Measurements from ENCODE around the gene ANGPTL2.

The ANGPTL2 gene

GRCh38 chr9:127107929-127108876 is 14.2 kb downstream of the ANGPTL2 start:
- no peaks in the 10 kb centered on the region for H3K27me3 ChIP-seq (ENCODE audit: insufficient read depth, low read length)
- H2AFZ ChIP-seq (ENCODE audit: low read length), result no peak overlapping the region
- H3F3A ChIP-seq (ENCODE audit: insufficient read depth, low read length), result no peaks in the 10 kb centered on the region
- H3K9me2 ChIP-seq (ENCODE audit: low read depth, low read length), result no peaks in the 10 kb centered on the region
- no peak overlapping the region for H3K4me3 ChIP-seq (ENCODE audit: low read depth, low read length, poor library complexity, severe bottlenecking)
- H3K9me3 ChIP-seq (ENCODE audit: low read length), result no peaks in the 10 kb centered on the region
- H3K9ac ChIP-seq (ENCODE audit: low read length), result no peak overlapping the region
- no peaks in the 10 kb centered on the region for H3K36me3 ChIP-seq (ENCODE audit: insufficient read depth, low read length)
- no peaks in the 10 kb centered on the region for H3K4me1 ChIP-seq (ENCODE audit: insufficient read depth, low read length, severe bottlenecking)
- H3K79me2 ChIP-seq (ENCODE audit: insufficient read depth, low read length), result no peaks in the 10 kb centered on the region
- no peak overlapping the region for H3K27ac ChIP-seq (ENCODE audit: low read depth, low read length, poor library complexity, severe bottlenecking)
- no peak overlapping the region for H3K4me2 ChIP-seq (ENCODE audit: low read length)
- TF ChIP-seq CTCF (IDR thresholded peaks at IDR 0.05; ENCODE audit: low read length) (no peak), EZH2 (IDR thresholded peaks at IDR 0.05; ENCODE audit: borderline replicate concordance, low read length) (no peak)
- H4K20me1 ChIP-seq (ENCODE audit: insufficient read depth, low read length), result no peaks in the 10 kb centered on the region

GRCh38 chr9:127107171-127107928 is 15.1 kb downstream of the ANGPTL2 start:
- Histone ChIP-seq H3K9me3 (ENCODE audit: low read length) (no peaks in the 10 kb centered on the region), H3K4me3 (ENCODE audit: low read depth, low read length, poor library complexity, severe bottlenecking) (no peak overlapping the region), H3K4me2 (ENCODE audit: low read length) (no peak overlapping the region), H2AFZ (ENCODE audit: low read length) (no peak overlapping the region), H3K27ac (ENCODE audit: low read depth, low read length, poor library complexity, severe bottlenecking) (no peak overlapping the region), H3F3A (ENCODE audit: insufficient read depth, low read length) (no peaks in the 10 kb centered on the region), H3K36me3 (ENCODE audit: insufficient read depth, low read length) (no peaks in the 10 kb centered on the region), H3K27me3 (ENCODE audit: insufficient read depth, low read length) (no peaks in the 10 kb centered on the region), H3K79me2 (ENCODE audit: insufficient read depth, low read length) (no peaks in the 10 kb centered on the region), H3K9me2 (ENCODE audit: low read depth, low read length) (no peaks in the 10 kb centered on the region), H4K20me1 (ENCODE audit: insufficient read depth, low read length) (no peaks in the 10 kb centered on the region), H3K9ac (ENCODE audit: low read length) (no peak overlapping the region), H3K4me1 (ENCODE audit: insufficient read depth, low read length, severe bottlenecking) (no peaks in the 10 kb centered on the region)
- no peak for TF ChIP-seq EZH2 (IDR thresholded peaks at IDR 0.05; ENCODE audit: borderline replicate concordance, low read length)
- TF ChIP-seq CTCF (IDR thresholded peaks at IDR 0.05; ENCODE audit: low read length), result no peak

- Histone ChIP-seq H3K27ac (ENCODE audit: low read depth, low read length, poor library complexity, severe bottlenecking) (no peak overlapping the region), H3F3A (ENCODE audit: insufficient read depth, low read length) (no peaks in the 10 kb centered on the region), H3K9me2 (ENCODE audit: low read depth, low read length) (no peaks in the 10 kb centered on the region), H4K20me1 (ENCODE audit: insufficient read depth, low read length) (no peaks in the 10 kb centered on the region), H3K79me2 (ENCODE audit: insufficient read depth, low read length) (no peaks in the 10 kb centered on the region), H3K27me3 (ENCODE audit: insufficient read depth, low read length) (no peaks in the 10 kb centered on the region), H3K4me1 (ENCODE audit: insufficient read depth, low read length, severe bottlenecking) (no peaks in the 10 kb centered on the region), H3K4me3 (ENCODE audit: low read depth, low read length, poor library complexity, severe bottlenecking) (no peak overlapping the region), H3K9ac (ENCODE audit: low read length) (no peak overlapping the region), H3K4me2 (ENCODE audit: low read length) (no peak overlapping the region), H3K36me3 (ENCODE audit: insufficient read depth, low read length) (no peaks in the 10 kb centered on the region), H2AFZ (ENCODE audit: low read length) (no peak overlapping the region), H3K9me3 (ENCODE audit: low read length) (no peaks in the 10 kb centered on the region)
- TF ChIP-seq EZH2 (IDR thresholded peaks at IDR 0.05; ENCODE audit: borderline replicate concordance, low read length), result no peak
- TF ChIP-seq CTCF (IDR thresholded peaks at IDR 0.05; ENCODE audit: low read length), result no peak
Measured at GRCh38 chr9:127106466-127106855, 16.0 kb downstream of the ANGPTL2 start.
